ENCODE data around the gene CLEC16A. TPM values are rescaled to one million over a fixed set of nuclear protein-coding genes. Genes with fewer than 3 reads are reported as not detected.
A peak's percentile ranks its signal among the peaks of the same experiment; 100 is the strongest.

CLEC16A gene
- total and polyA plus RNA-seq, 9 of the 15 experiments (the other 6 are each of a cell fraction or from before 2014, with no cell fraction given), result 1.00 to 22.3 (median 10.0) TPM

GRCh38 chr16:11094075-11094856 is 149.9 kb downstream of the CLEC16A start (continued):
- TF ChIP-seq, protein P1, sequence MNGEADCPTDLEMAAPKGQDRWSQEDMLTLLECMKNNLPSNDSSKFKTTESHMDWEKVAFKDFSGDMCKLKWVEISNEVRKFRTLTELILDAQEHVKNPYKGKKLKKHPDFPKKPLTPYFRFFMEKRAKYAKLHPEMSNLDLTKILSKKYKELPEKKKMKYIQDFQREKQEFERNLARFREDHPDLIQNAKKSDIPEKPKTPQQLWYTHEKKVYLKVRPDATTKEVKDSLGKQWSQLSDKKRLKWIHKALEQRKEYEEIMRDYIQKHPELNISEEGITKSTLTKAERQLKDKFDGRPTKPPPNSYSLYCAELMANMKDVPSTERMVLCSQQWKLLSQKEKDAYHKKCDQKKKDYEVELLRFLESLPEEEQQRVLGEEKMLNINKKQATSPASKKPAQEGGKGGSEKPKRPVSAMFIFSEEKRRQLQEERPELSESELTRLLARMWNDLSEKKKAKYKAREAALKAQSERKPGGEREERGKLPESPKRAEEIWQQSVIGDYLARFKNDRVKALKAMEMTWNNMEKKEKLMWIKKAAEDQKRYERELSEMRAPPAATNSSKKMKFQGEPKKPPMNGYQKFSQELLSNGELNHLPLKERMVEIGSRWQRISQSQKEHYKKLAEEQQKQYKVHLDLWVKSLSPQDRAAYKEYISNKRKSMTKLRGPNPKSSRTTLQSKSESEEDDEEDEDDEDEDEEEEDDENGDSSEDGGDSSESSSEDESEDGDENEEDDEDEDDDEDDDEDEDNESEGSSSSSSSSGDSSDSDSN (IDR thresholded peaks at IDR 0.05; ENCODE audit: borderline replicate concordance in 1 of 2, low read depth in 2 of 2, low read length in 2 of 2), result peak; percentile 59 to 86; a peak in 2 of 4 replicates
- TF ChIP-seq HCFC1 (IDR thresholded peaks at IDR 0.05; ENCODE audit: low read depth, low read length) (no peak), TCF3 (CRISPR knock-in tag; IDR thresholded peaks at IDR 0.05) (peak; percentile 77), CHAMP1 (IDR thresholded peaks at IDR 0.05) (no peak), BRD9 (IDR thresholded peaks at IDR 0.05; ENCODE audit: low read depth, partially characterized antibody) (no peak), RBM14 (IDR thresholded peaks at IDR 0.05; ENCODE audit: borderline replicate concordance, insufficient read depth, low read depth, low read length) (no peak), ZFX (CRISPR knock-in tag; IDR thresholded peaks at IDR 0.05) (peak; percentile 44; the same call in 1 of the 2 replicates), USF1 (CRISPR knock-in tag; IDR thresholded peaks at IDR 0.05) (no peak), RBM34 (IDR thresholded peaks at IDR 0.05; ENCODE audit: borderline replicate concordance, insufficient read depth, low read length) (no peak), GABPB1 (CRISPR knock-in tag; IDR thresholded peaks at IDR 0.05) (no peak), EP300 (IDR thresholded peaks at IDR 0.05; ENCODE audit: low read length) (peak; percentile 41; the same call in 1 of the 2 replicates), NR2C1 (IDR thresholded peaks at IDR 0.05) (no peak), NR2C1 (tag; IDR thresholded peaks at IDR 0.05) (peak; percentile 71), ZNF507 (tag; conservative IDR thresholded peaks at IDR 0.05) (no peak), ZNF766 (CRISPR knock-in tag; conservative IDR thresholded peaks at IDR 0.05) (peak; percentile 98), CBFA2T2 (conservative IDR thresholded peaks at IDR 0.05) (peak; percentile 84), DDX20 (tag; IDR thresholded peaks at IDR 0.05; ENCODE audit: low read depth) (peak; percentile 79), SIX5 (IDR thresholded peaks at IDR 0.05; ENCODE audit: borderline replicate concordance in 1 of 2, insufficient read depth in 1 of 2, low read depth in 1 of 2, low read length in 2 of 2) (no peak), NR2C2 (CRISPR knock-in tag; IDR thresholded peaks at IDR 0.05) (no peak), NR2C2 (tag; IDR thresholded peaks at IDR 0.05) (peak; percentile 84), ZNF583 (CRISPR knock-in tag; IDR thresholded peaks at IDR 0.05) (peak; percentile 75), POLR2AphosphoS2 (IDR thresholded peaks at IDR 0.05; ENCODE audit: low read length) (no peak), KHSRP (IDR thresholded peaks at IDR 0.05) (no peak)
- TF ChIP-seq, protein P2, sequence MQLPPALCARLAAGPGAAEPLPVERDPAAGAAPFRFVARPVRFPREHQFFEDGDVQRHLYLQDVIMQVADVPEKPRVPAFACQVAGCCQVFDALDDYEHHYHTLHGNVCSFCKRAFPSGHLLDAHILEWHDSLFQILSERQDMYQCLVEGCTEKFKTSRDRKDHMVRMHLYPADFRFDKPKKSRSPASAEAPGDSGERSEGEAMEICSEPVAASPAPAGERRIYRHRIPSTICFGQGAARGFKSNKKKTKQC (CRISPR knock-in tag; IDR thresholded peaks at IDR 0.05), result no peak

Measured in K562 (cell line).